Osteoblast (primary cell): Measurements from ENCODE around the gene PRPF40B. TPM values are rescaled to one million over a fixed set of nuclear protein-coding genes. Genes with fewer than 3 reads are reported as not detected.
A peak's percentile ranks its signal among the peaks of the same experiment; 100 is the strongest.

ENCODE experiments used
- DNase-seq: peaks from one replicate; pipeline ENCODE4 v3.0.0; 2011; ENCODE audit warnings: low spot score, mixed read lengths; ENCODE audit not compliant: insufficient read length; ENCODE audit errors: missing footprints
- H2AFZ ChIP-seq: 2 replicates; pipeline ENCODE4 v1.6.0; 2011; ENCODE audit warnings: mild to moderate bottlenecking, low read length
- H3K27ac ChIP-seq: 2 replicates; pipeline ENCODE4 v1.5.1; 2011; ENCODE audit warnings: mild to moderate bottlenecking, low read depth, low read length, moderate library complexity
- H3K27me3 ChIP-seq: 2 replicates; pipeline ENCODE4 v1.6.0; 2012; ENCODE audit warnings: mild to moderate bottlenecking, control low read depth, inconsistent platforms, low read length, moderate library complexity; ENCODE audit not compliant: insufficient read depth
- H3K36me3 ChIP-seq: 2 replicates; pipeline ENCODE4 v1.5.1; 2011; ENCODE audit warnings: mild to moderate bottlenecking, low read length, control low read depth, moderate library complexity; ENCODE audit not compliant: insufficient read depth
- H3K4me1 ChIP-seq: 2 replicates; pipeline ENCODE4 v1.5.1; 2011; ENCODE audit warnings: mild to moderate bottlenecking, low read length, control low read depth, moderate library complexity; ENCODE audit not compliant: insufficient read depth
- H3K4me2 ChIP-seq: 2 replicates; pipeline ENCODE4 v1.6.0; 2011; ENCODE audit warnings: mild to moderate bottlenecking, low read length; ENCODE audit not compliant: insufficient read depth
- H3K4me3 ChIP-seq: fragments of 200-600 bp; sonication (generic); 3 replicates; pipeline ENCODE4 v1.5.1; 2012; ENCODE audit warnings: mild to moderate bottlenecking, low read length, inconsistent platforms; ENCODE audit not compliant: insufficient read depth
- H3K79me2 ChIP-seq: 2 replicates; pipeline ENCODE4 v1.6.0; 2012; ENCODE audit warnings: mild to moderate bottlenecking, low read length, control low read depth, inconsistent platforms; ENCODE audit not compliant: insufficient read depth
- H3K9me3 ChIP-seq: 2 replicates; pipeline ENCODE4 v1.5.1; 2011; ENCODE audit warnings: low read depth, low read length, control low read depth
- H4K20me1 ChIP-seq: 2 replicates; pipeline ENCODE4 v1.6.0; 2012; ENCODE audit warnings: mild to moderate bottlenecking, low read length, control low read depth; ENCODE audit not compliant: insufficient read depth
- CTCF ChIP-seq: IDR thresholded peaks from 2 replicates; pipeline ENCODE4 v1.5.1; 2011; ENCODE audit warnings: mild to moderate bottlenecking, low read depth, low read length, moderate library complexity; ENCODE audit errors: extremely low read depth
- total RNA-seq: library from RNA; depleted of rRNA; stranded (reverse); fragments of >200 nt; gene quantifications from 2 replicates; pipeline ENCODE4 v1.2.3, GENCODE V29; 2012

PRPF40B gene
- total RNA-seq, 1 donor, result 11.6 TPM

GRCh38 chr12:49662998-49663843 lies 39.9 kb downstream of the PRPF40B start:
- H2AFZ ChIP-seq, result peak overlapping the region; percentile 61

GRCh38 chr12:49664167-49664566 lies 40.8 kb downstream of the PRPF40B start:
- Histone ChIP-seq H3K9me3 (no peaks in the 10 kb centered on the region), H3K36me3 (peaks cover 30% of the 10 kb centered on the region), H2AFZ (no peak overlapping the region), H4K20me1 (no peaks in the 10 kb centered on the region), H3K27ac (peak overlapping the region; percentile 83), H3K79me2 (peaks cover 44% of the 10 kb centered on the region), H3K4me2 (no peak overlapping the region), H3K4me1 (peaks cover 40% of the 10 kb centered on the region), H3K27me3 (no peaks in the 10 kb centered on the region), H3K4me3 (no peak overlapping the region)
- no peak for DNase-seq
- TF ChIP-seq CTCF, result no peak

More at GRCh38 chr12:49662998-49663843, 39.9 kb downstream of the PRPF40B start:
- Histone ChIP-seq H3K27ac (peak overlapping the region; percentile 83), H3K9me3 (no peaks in the 10 kb centered on the region), H3K79me2 (peaks cover 37% of the 10 kb centered on the region), H4K20me1 (no peaks in the 10 kb centered on the region), H3K36me3 (peaks cover 33% of the 10 kb centered on the region), H3K4me1 (peaks cover 40% of the 10 kb centered on the region), H3K4me3 (peak overlapping the region; percentile 15), H3K27me3 (no peaks in the 10 kb centered on the region), H3K4me2 (peak overlapping the region; percentile 58)
- no peak for TF ChIP-seq CTCF
- peak; percentile 95 for DNase-seq

GRCh38 chr12:49664591-49665239 lies 41.4 kb downstream of the PRPF40B start:
- Histone ChIP-seq H3K36me3 (peaks cover 25% of the 10 kb centered on the region), H3K4me3 (no peak overlapping the region), H3K4me1 (peaks cover 40% of the 10 kb centered on the region), H3K9me3 (no peaks in the 10 kb centered on the region), H2AFZ (no peak overlapping the region), H4K20me1 (no peaks in the 10 kb centered on the region), H3K79me2 (peaks cover 50% of the 10 kb centered on the region), H3K4me2 (no peak overlapping the region), H3K27me3 (no peaks in the 10 kb centered on the region), H3K27ac (peak overlapping the region; percentile 39)
- DNase-seq, result no peak
- TF ChIP-seq CTCF, result no peak

- Histone ChIP-seq H3K4me1 (peaks cover 40% of the 10 kb centered on the region), H4K20me1 (no peaks in the 10 kb centered on the region), H2AFZ (no peak overlapping the region), H3K79me2 (peaks cover 57% of the 10 kb centered on the region), H3K36me3 (peaks cover 21% of the 10 kb centered on the region), H3K4me3 (no peak overlapping the region), H3K27me3 (no peaks in the 10 kb centered on the region), H3K4me2 (no peak overlapping the region), H3K27ac (peak overlapping the region; percentile 9), H3K9me3 (no peaks in the 10 kb centered on the region)
- no peak for DNase-seq
- TF ChIP-seq CTCF, result no peak
These were observed 42.0 kb downstream of the PRPF40B start for GRCh38 chr12:49665384-49665783.
